GM19025 (cell line): ENCODE data around the gene DMXL1.
A peak's percentile ranks its signal among the peaks of the same experiment; 100 is the strongest.

Source experiments
- ATAC-seq: cut with Tn5 transposase; IDR thresholded peaks from one replicate; pipeline ENCODE4 v1.9.1; 2021; ENCODE audit warnings: mild to moderate bottlenecking, low read depth, moderate library complexity; ENCODE audit not compliant: unreplicated experiment

DMXL1 gene

DNA sequence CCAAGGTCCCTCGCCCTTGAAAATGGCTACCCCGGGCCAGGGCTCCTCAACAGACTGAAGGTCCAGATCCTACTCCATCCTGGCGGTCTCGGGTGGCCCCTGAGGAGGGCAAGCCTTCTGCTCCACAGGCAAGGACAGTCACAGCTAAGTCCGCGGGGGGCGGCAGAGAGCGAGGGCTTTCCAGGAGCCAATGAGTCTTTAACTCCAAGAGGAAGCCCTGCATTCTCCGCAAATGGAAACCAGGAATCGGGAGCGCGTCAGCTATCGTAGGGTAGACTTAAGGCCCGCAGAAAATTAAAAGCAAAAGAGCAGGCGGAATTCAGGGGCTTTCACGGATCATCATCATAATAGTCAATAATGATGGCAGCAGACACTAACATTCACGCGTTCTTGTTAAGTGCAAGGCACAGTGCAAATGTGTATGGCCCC is 197.1 kb downstream of the DMXL1 start:
- ATAC-seq = peak; percentile 59

DNA sequence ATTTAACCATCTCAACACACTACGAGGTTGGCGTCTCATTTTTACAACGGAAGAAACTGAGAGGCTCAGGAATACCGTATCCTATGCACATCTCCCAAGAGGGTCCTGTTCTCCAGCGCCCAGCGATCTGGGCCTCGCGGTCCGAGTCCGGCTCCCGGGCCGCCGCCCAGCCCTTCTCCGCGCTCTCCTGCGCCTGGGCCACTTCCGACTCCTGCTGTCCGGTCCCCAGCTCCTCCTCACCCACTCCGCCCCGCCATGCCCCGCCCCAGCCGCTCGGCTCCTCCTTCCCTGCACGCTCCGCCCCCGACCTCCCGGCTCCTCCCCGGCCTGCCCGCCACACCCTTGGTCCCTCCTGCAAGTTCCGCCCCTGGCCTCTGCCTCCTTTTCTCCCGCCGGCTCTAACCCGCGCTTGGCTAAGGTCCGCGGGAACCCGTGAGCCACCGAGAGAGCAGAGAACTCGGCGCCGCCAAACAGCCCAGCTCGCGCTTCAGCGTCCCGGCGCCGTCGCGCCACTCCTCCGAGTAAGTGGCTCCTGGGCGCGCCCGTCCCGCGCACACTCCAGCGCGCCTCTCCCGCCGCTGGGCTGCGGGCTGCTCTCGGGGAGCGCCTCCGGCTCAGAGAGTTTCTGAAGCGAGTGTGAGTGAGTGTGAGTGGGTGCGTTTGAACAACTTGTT is 197.6 kb downstream of the DMXL1 start:
- ATAC-seq = peak; percentile 85

DNA sequence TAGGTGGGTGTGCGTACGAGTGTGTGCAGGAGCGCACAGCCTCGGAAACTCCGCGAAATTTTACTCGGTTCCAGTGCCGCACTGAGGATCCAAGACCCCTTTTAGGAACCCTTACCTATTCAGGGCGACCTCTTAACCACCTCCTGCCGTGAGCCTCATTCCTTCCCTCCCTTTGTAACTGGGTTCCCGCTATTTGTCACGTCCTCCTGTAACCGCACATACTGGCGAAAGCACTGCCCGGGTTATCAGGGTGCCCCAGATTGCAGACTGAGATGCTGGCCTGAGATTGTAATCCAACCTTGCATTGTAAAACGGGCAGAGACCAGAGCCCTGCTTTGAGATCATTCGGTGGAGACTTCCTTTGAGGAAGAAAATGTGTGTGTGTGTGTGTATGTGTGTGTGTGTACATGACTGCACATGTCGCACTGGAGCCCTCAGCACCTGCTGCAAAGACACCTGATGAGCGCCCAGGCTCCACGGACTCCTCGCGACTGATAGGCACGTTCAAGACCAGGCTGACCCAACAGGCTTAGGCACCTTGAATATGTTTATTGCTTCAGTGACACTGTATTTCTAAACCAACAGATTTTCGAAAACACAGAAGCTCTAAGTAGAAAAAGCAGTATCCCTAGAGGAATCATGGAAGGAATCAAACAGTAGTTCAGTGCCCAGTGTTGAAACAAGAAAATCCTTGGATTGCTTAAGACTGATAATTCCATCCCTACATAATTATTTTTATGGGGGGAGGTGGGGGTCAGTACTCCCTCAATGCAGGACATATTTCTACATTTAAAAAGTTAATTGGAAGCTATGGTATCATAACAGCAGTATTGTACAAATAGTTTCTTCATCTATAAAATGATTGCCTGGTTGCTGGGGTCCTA is 198.4 kb downstream of the DMXL1 start:
- peak; percentile 5 for ATAC-seq

DNA sequence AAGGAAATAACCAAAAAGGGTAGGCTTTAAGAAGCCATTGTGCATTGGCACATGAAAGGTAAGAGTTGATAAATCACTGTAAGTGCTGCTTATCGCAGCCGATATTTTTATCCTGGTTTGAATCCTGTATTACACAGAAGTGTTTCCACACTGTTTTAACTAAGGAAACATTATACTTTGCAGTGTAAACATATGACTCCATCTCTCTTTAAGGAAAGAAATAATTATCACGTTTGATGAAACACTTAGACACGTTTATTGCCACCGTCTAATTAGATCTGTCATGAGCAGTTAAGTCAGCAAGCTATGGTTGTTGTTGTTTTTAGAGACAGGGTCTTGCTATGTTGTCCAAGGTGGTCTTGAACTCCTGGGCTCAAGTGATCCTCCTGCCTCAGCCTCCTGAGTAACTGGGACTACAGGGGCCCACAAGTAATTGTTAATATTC is 199.3 kb downstream of the DMXL1 start:
- ATAC-seq = no peak

DNA sequence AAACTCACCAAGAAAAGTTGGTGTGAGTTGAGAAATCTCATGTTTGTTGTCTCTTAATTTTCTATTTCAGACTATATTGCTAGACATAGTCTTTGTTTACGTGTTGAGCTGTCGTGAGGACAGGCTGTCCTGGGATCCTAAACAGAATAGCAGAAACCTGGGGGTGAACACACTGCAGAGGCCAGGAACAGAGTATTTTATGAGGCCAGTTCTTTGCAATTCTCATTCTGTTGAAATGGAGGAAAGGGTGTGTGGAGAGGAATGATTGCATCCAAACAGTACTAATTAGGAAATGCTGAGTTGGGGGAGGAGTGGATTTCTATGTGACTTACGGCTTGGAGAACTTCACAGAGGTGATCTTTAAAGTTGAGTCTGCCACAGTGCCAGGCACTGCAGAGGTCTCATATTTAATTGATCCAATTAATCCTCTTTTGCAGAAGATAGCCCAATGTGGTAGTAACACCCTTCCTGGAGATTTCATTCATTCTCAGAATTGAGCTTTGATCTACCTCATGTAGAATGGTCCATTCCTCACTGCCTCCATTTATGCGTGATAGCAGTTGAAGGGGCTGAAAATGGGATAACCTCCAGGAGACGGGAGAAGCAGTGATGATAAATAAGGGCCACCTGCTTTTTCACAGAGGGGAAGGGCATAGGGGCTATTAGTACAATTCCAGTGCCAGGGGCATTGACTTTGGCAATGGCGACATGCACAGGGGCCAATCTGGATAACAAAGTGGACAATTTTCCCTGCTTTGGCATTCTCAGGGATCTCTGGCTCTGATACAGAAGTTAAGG is 200.3 kb downstream of the DMXL1 start:
- ATAC-seq = no peak

DNA sequence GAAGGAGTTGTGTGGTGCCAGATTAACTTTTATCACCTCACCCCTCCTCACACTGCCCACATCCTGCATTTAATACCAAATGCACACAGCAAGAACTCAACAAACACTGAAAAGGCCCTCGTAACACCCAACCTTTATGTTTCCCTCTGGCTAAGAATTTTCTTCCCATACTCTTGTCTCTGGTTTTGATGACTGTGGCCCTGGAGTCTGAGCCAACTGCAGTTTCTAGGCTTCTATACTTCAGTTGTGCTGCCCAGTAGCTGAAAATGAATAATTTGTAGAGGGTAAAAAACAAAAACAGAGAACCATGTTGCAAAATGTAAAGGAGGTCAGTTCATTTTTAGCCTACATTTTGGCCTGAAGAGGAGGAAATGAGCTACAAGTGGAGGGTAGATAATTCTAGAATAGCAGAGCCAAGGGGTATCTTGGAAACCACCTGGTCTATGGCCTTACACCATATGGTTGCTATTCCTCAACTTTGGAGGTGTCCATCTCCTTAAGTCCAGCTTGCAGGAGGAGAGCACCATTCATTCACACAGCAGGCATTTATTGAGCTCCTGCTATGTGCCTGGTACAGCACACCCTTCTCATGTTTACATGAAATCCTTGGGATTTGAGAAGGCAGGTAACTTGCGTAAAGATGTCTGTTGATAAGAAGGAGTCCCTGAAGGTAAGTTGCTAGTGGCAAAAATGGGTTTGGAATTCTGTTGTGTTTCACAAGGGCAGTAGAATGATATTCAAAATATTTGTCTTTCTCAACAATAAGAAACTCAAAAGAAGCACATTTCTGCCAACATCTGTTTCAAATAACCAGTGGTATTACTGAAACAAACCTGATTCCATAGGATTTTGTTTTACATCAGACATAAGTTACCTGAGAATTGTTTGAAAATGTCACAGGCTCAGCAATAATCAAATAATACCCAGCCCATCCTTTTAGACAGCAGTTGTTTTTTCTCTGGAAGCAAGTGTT is 201.2 kb downstream of the DMXL1 start:
- ATAC-seq = no peak

DNA sequence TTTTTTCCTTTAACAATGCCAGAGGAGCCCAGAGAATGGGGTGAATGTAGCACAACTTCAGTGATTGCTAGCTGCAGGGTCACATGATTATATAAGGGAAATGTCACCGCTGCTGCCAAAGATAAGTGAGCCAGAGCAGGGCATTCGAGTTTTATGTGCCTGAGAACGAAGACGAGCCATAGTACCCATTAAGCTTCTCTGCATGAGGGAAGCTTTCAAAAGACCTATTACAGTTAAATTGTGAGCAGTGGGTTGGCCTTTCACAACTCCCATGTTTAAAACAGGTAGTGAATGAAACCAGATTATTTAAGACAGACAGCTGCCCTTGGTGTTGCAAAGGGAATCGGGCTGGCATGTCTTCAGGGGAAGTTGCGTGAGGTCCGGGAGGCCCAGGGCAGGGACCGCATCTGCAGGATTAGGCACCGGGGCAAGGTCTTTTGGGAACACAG is 202.5 kb downstream of the DMXL1 start:
- no peak for ATAC-seq

DNA sequence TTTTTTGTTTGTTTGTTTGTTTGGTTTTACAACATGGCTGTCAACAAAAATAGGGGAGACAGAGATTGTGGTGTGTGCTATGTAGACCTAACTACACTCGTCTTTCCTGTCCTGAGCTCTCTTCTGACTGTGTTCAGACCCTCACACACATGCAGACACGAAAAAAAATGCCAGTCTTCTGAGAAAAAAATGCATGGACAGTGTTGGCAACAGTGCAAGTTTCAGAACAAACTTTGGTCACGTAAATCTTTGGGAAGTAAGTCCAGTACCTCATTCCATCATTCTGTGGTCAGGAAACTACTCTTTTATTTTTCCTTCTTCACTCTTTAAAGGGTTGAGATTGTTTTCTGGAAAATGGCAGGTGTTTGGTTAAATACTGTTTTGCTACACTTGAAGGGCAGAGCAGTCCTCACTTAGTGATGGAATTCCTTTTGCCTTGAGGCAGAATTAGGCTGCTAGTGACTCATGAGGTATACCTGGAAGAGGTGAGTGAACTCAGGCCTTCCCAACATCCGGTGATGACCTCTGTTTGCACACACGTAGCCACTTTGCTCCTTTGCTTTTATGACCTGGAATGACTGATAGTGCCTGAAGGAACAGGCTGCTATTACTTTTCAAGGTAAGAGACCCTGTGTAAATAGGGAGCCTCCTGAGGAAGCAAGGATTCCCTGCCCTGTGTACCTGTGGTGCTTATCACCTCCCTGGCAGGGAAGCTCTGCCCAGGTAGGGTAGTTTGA is 203.3 kb downstream of the DMXL1 start:
- ATAC-seq = no peak

DNA sequence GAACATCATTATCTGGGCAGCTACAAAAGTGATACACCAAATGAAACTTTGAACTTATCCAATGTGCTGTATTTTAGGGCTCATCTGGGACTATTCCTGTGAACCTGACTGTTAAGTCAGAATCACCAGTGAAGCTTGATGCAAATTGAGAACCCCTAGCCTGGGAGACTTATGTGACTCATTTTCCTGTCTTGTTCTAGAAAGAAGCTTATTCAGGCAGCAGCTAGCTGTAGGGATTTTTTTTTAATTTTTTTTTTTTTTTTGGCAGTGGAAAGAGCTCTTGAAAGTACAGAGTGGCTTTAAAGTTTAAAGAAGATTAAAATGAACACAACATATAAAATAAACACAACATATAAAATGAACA is 203.9 kb downstream of the DMXL1 start:
- peak; percentile 38 for ATAC-seq

DNA sequence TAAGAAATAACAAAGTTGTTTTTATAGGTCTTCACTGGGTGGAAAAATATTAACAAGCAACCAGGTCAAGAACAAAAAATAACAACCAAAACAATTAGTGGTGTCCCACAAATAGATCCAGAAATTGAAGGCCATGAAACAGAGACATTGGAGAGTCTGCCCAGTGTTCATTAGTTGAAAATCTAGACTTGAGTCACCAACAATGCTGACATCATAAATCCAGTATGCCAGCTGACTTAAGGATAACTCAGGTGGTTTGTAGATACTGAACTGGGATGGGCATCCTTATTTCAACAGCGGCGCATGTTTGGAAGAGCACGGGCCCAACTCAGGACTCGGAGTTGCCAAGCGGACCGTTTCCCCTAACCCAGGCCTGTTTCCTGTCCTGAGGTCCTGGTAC is 204.3 kb downstream of the DMXL1 start:
- peak; percentile 2 for ATAC-seq

DNA sequence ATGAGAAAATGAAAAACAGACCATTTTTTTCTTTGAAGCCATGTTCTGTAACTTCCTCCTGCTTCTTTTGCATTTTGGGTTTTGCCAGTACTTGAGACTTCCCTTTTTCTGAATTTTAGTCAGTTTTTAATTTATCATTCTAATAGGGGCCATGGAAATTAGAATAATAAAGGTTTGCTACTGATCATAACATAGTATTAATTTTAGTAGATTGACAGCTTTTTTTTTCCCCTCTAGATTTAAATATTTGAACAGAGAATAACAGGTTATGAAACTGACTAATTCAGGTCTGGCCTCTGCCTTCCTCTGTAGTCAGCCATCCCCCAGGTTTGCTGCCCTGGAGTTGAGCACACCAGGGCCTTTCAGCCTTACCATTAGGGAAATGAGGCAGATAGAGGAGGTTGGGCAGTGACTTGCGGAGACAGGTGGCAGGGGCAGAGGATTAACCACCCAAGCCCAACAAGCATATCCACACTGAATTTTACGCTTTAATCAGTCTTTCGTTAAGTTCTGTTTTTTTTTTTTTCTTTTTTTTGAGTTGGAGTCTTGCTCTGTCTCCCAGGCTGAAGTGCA is 204.8 kb downstream of the DMXL1 start:
- ATAC-seq = peak; percentile 79

DNA sequence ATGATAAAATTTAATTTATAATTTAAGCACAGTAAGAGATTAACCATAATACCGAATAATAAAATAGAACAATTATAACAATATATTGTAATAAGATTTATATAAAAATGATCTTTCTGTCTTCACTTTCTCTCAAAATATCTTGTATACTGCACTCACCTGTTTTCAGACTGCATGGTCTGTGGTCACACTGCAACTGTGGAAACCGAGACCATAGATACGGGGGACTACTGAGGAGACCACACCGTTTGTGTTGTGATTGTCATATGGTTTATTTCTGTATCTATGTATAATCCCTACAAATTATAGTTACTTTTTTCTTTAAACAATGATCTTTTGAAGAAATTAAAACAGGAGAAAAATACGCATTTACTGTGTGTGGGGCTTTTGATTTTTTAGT is 206.1 kb downstream of the DMXL1 start:
- ATAC-seq = no peak

DNA sequence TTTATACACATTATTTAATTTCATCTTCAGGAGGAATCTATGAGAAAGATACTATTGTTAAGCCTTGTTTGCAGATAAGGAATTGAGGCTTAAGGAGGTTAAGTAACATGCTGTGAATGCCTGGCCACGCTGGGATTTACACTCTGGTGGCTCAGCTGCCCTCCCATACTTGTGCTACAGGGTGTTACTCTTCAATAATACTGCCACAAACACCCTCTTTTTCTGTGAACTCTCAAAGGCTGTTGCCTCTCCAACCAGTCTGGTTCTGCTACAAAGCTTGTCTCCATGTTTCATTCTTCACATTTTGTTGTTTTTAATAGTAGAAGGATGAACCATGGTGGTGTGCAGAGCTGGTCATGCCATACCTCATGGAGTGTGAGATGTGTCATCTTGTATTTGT is 208.2 kb downstream of the DMXL1 start:
- no peak for ATAC-seq

DNA sequence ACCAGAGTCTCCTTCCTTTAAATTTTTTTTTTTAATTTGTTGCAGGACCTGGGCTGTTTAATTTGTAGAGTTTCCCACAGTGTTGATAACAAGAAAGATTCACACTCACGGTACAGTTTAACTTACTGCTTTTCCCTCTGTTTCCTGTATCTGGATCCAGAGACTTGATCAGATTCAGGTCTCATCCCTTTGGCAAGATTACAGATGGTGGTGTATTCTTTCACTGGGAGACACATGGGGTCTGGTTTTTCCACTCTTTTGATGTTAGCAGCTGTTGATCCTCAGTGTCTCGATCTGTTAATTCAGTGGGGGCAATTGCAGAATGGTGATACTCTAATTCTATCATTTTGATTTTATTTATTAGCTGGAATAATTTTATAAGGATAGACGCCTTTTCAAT is 209.5 kb downstream of the DMXL1 start:
- ATAC-seq = no peak

DNA sequence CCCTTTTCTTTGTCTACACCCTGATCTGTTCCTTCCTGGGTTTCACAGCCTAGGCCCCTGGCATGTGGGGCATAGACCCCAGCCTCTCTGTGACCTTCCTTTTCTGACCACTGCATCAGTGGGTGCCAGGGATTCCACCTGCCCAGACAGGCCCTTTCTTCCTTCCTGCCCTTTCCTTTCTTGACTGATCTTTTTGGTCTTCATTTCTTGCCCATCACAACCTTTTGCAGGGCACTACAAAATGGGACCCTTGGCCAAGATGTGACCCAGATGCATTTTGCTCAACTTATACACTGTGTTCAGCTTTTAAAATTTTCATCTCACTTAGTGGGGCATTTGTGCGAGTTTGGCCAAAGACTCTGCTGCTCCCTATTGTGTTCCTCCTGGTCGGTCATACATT is 211.7 kb downstream of the DMXL1 start:
- ATAC-seq = no peak

DNA sequence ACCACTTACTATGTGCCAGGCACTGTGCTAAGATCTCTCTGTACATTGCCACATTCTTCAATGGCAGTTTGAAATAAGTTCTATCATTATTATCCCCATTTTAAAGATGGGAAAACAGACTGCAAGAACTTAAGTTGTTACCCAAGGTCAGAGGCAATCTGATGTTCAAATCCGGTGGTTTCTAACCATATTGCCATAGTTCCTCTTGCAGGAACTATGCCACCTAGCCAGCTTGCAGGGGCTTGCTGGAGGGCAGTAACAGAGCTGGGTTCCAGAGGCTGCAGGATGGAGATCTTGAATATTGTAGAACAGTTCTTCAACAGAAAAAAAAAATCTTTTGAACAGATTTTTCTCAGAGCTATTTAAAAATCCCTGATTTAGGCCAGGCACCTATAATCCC is 213.1 kb downstream of the DMXL1 start:
- no peak for ATAC-seq

DNA sequence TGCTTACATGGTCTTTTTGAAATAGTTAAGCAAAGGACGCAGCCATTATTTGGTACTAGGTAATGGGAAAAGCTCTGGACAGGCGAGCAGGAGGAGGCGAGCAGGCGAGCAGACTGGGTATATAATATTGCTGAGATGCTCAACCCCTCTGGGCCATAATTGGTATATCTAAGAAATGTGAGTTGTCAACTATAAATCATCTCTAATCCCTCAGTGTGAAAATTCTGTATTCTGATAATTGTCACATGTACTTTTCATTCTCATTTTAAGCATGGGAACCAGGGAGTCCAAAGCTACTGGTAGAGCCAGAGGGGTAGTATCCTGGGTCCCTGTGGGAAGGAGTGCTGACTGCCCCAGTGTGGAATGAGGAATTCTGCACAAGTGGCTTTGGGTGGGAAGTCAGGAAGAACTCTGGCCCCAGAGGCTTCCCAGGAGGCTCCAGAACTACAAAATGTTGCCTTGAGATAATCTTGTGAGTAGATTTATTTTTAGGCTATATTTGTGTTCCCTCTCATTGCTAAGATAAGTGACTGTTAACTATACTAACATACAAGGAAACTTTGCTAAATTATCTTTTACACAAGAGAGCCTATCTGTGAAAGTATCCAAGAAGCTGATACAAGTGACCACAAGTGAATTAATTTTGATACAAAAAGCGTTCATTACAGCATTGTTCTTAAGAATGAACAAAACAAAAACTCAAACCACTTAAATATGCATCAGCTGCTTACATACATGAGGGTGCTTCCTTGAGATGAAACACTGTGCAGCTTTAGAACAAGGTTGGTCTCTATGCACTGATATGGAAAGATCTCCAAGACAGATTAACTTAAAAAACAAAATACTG is 214.4 kb downstream of the DMXL1 start:
- ATAC-seq = no peak
